GM10266 (cell line): Measurements from ENCODE around the gene C1orf232.

ENCODE experiments used
- DNase-seq: peaks from one replicate; pipeline ENCODE4 v3.0.0; 2012; ENCODE audit errors: extremely low spot score
- TF ChIP-seq, protein P1 (sequence below): IDR thresholded peaks from 2 replicates; pipeline ENCODE4 v1.5.1; 2012; ENCODE audit warnings: mild to moderate bottlenecking, low read depth; ENCODE audit not compliant: control insufficient read depth, insufficient read depth; ENCODE audit errors: missing control alignments

C1orf232 gene

DNA sequence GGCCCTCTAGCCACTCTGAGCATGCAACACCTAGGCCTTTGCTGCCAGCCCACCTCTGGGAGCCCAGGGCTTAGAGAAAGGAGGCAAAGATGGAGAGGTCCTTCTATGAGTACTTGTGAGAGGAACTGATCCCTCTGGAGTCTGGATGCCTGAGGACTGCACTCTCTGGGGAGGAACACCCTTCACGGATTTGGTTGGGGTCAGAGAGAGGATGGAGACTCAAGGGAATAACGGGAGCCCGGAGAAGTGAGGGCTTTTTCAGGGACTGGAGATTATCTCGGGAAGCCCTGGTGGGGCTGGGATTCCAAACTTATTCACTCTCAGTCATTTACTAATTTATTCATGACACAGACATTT, 413 bp upstream of the C1orf232 start:
- TF ChIP-seq, protein P1, sequence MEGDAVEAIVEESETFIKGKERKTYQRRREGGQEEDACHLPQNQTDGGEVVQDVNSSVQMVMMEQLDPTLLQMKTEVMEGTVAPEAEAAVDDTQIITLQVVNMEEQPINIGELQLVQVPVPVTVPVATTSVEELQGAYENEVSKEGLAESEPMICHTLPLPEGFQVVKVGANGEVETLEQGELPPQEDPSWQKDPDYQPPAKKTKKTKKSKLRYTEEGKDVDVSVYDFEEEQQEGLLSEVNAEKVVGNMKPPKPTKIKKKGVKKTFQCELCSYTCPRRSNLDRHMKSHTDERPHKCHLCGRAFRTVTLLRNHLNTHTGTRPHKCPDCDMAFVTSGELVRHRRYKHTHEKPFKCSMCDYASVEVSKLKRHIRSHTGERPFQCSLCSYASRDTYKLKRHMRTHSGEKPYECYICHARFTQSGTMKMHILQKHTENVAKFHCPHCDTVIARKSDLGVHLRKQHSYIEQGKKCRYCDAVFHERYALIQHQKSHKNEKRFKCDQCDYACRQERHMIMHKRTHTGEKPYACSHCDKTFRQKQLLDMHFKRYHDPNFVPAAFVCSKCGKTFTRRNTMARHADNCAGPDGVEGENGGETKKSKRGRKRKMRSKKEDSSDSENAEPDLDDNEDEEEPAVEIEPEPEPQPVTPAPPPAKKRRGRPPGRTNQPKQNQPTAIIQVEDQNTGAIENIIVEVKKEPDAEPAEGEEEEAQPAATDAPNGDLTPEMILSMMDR, result no peak
- DNase-seq, result no peak

DNA sequence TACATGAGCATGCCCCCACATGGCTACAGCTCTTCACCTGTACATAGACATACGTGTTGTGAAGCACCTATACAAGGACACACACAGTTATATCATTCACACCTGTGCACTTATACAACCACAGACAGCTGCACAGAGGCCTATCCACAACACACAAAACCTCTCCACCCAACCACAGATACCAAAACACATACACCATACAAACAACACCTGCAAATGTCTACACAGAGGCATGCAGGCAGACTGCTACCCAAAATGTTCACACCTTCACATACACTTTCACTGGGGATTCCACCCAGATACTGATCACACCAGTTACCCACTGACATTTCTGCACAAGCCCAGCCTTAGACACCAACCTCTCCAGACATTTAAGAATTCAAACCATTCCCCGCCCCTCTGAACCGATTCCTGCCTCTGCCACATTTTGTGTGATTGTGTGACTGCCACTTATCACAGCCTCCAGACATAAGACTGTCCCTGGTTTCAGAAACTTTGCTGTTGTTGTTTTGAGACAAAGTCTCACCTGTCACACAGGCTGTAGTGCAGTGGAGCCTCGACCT, 2.0 kb downstream of the C1orf232 start:
- TF ChIP-seq, protein P1, result no peak
- no peak for DNase-seq

DNA sequence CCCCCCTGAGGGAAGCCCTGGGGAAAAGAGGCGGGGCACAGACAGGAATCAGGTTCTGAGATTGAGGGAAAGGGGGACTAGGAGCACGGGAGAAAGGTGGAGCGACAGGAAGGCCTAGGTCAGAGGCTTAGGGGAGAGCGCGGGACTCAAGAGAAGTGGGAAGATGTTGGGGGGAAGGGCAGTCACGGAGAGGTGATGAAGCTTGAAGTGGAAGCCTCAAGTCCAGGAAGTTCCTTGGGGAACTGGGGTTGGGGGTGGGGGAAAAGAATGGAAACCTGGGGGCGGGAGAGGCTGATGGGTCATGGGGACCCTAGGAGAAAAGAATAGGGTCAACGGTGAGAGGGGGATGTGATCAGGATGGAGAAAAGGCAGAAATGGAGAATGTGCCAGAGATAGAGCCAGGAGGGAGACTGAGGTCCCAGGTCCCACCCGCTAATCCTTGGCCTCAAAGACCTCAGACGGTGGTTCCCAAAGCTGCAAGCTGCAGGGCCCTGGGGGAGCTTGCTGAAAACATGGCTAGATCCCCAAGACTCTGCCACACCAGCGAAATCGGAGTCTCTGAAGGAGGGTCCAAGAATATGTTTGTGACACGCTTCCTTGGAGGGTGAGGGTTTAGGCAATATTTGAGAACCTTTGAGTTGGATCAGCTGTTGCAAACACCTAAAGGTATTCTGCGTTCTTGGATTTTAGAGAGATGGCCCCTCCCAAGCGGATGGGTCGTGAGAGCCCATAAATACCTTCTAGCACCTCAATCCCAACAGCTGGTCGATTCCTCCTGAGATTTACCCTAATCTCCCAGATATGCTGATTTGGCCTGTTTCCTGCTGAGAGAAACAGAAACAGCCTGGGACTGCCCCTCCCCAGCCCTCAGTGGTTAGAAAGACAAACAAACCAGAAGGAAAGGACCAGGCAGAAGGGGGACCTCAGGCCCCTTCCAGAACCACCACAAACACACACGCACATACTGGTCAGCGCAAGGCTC, 3.6 kb downstream of the C1orf232 start:
- TF ChIP-seq, protein P1, result no peak
- DNase-seq, result no peak

DNA sequence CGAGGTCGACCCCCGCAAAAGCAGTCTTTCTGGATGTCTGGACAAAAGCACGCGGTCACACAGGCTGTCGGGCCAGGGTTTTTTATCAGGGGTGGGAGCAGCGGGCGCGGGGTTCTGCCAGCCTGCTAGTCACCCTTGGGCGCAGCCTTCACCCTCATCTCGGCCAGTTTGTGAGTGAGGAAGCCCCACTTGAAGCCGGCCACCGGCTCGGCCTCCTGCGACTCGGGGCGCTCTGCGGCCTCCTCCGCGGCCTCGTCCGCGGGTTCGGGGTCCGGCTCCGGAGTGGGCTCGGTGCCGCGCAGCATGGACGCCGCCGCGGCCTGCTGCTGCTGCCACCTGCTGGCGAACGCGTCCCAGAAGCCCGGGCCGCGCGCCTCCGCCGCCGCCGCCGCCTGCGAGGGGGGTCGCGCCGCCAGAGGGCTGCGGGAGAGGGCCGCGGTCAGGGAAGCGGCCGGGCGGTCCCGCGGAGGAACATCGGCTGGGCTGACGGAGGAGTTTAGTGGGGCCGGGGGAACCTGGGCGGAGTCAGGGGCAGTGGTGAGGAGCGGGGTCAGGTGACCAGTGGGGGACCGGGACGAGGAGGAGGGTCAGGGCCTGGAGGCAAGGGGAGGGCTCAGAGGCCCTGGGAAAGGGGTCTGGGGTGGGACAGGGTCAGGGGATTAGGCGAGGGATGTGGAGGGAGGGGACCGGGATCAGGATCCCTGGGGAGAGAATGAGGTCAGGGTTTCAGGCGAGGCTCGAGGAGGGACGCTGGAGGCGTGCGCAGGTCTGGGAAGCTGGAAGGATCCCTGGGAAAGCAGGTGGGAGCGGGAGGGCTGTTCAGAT, 4.5 kb downstream of the C1orf232 start:
- TF ChIP-seq, protein P1, result peak; percentile 90

DNA sequence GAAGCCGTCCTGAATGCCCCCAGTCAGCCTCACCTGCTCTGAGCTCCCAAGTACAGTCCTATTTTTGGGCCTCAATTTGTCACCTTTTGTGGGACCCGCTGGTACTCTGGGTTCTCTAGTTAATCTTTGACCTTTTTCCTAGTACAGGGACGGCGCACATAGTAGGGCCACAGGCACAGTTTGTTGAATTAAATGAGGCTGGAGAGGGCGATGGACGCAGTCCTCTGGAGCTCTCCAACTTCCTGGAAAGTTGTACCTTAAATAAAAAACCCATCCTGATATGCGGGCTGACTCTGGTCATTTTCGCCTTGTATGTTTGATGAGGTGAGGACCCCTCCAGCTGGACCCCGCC, 5.1 kb downstream of the C1orf232 start:
- TF ChIP-seq, protein P1, result no peak

More for the DNA sequence above, 4.5 kb downstream of the C1orf232 start:
- DNase-seq, result peak; percentile 85

DNA sequence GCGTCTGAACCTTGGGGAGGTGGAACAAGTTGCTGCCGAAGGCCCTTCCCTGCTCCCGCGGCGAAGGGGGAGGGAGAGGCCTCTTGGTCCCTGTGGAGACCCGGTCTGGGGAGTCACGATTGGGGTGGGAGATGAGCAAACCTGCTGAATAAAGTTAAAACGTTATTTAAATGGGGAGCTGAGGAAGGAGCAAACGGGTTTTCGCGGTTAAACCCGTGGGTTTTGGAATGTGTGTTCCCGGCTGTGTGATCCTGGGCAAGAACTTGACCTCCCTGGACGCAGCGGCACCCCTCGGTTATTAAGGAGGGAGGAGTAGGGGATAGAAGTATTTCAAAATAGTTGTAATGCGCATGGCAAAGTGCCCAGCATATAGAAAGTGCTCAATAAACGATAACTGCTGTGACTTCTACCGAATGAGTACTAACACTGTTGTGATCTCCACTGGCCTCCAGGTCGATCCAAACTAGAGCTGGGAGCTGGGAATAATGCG, 6.5 kb downstream of the C1orf232 start:
- TF ChIP-seq, protein P1, result no peak

More for the DNA sequence above, 5.1 kb downstream of the C1orf232 start:
- peak; percentile 21 for DNase-seq

More for the DNA sequence above, 6.5 kb downstream of the C1orf232 start:
- DNase-seq, result peak; percentile 29
